Right ventricle myocardium superior (tissue), 1 donor: ENCODE measurements around the gene HOXD3. TPM values are rescaled to one million over a fixed set of nuclear protein-coding genes. Genes with fewer than 3 reads are reported as not detected.

ENCODE experiments used
- ATAC-seq: fragments of 200-7000 bp; cut with Tn5 transposase; one replicate; pipeline ENCODE4 v1.9.1; 2020; ENCODE audit warnings: mild to moderate bottlenecking; ENCODE audit not compliant: poor library complexity
- DNase-seq: peaks from one replicate; pipeline ENCODE4 v3.0.0-alpha.2; 2020
- intact Hi-C: fragments of 100-400 bp; cut with DNase I; formaldehyde crosslinking; loops from one replicate; pipeline ENCODE4 v1.11.2; 2022
- total RNA-seq: library from RNA; stranded (reverse); fragmentation: NEBNext Ultra II Directional; extraction: Animal tissue kit (Norgen Biotek cat#: 25700); gene quantifications from one replicate; pipeline ENCODE4 v1.2.1, GENCODE V29; 2021
- donor health status: DM: no; HTN: yes; CAD: no; lungs with severe emphysema.

HOXD3 gene
- total RNA-seq, 1 donor from 2014 or later, result 0.38 TPM

- no peak for DNase-seq
- intact Hi-C loops, result loop anchor here (10.0 kb wide), 2 partner anchors 694 to 1024 kb away; no protein-coding TSS in a partner anchor
- no peak for ATAC-seq
These were observed 36.5 kb upstream of the HOXD3 start for GRCh38 chr2:176120364-176121189.

- DNase-seq (no peak), ATAC-seq (no peak)
- intact Hi-C loops, result loop anchor here (10.0 kb wide), 2 partner anchors 693 to 1023 kb away; no protein-coding TSS in a partner anchor
These were observed 35.7 kb upstream of the HOXD3 start for GRCh38 chr2:176121190-176122051.

- ATAC-seq (peak; percentile 12), DNase-seq (no peak)
- intact Hi-C loops, result loop anchor here (10.0 kb wide), 2 partner anchors 693 to 1023 kb away; no protein-coding TSS in a partner anchor
These were observed 34.9 kb upstream of the HOXD3 start for GRCh38 chr2:176122052-176122682.

- intact Hi-C loops, result loop anchor here (10.0 kb wide), 2 partner anchors 692 to 1022 kb away; no protein-coding TSS in a partner anchor
- ATAC-seq (peak; percentile 58), DNase-seq (peak; percentile 65)
These were observed 34.3 kb upstream of the HOXD3 start, which contains the start of gene HOXD9 for GRCh38 chr2:176122683-176123410. Gene HOXD9 (plus strand): TSS chr2:176122719. CDS start chr2:176122769, 50 bp downstream.

- no peak for DNase-seq
- no peak for ATAC-seq
- intact Hi-C loops, result loop anchor here (10.0 kb wide), 2 partner anchors 691 to 1021 kb away; no protein-coding TSS in a partner anchor
These were observed 33.5 kb upstream of the HOXD3 start for GRCh38 chr2:176123411-176124109.

GRCh38 chr2:176124110-176124946 is 32.8 kb upstream of the HOXD3 start:
- DNase-seq, result no peak
- no peak for ATAC-seq
- intact Hi-C loops, result loop anchor here (10.0 kb wide), 2 partner anchors 690 to 1020 kb away; no protein-coding TSS in a partner anchor

- DNase-seq, result no peak
- intact Hi-C loops, result loop anchor here (10.0 kb wide), 2 partner anchors 690 to 1020 kb away; no protein-coding TSS in a partner anchor
These were observed 31.9 kb upstream of the HOXD3 start for GRCh38 chr2:176124947-176125771.

GRCh38 chr2:176125772-176126054 is 31.4 kb upstream of the HOXD3 start:
- intact Hi-C loops, result loop anchor here (10.0 kb wide), 2 partner anchors 689 to 1019 kb away; no protein-coding TSS in a partner anchor
- ATAC-seq (no peak), DNase-seq (no peak)

More at GRCh38 chr2:176124947-176125771, 31.9 kb upstream of the HOXD3 start:
- no peak for ATAC-seq

GRCh38 chr2:176126929-176127773 is 30.0 kb upstream of the HOXD3 start:
- intact Hi-C loops, result loop anchor here (10.0 kb wide), 2 partner anchors 688 to 1018 kb away; no protein-coding TSS in a partner anchor
- ATAC-seq, result no peak
- DNase-seq, result peak; percentile 66

GRCh38 chr2:176127774-176128072 is 29.4 kb upstream of the HOXD3 start:
- DNase-seq, result no peak
- ATAC-seq, result no peak
- intact Hi-C loops, result loop anchor here (10.0 kb wide), 2 partner anchors 687 to 1017 kb away; no protein-coding TSS in a partner anchor

GRCh38 chr2:176128172-176128981 is 28.7 kb upstream of the HOXD3 start:
- no peak for ATAC-seq
- intact Hi-C loops, result loop anchor here (10.0 kb wide), 2 partner anchors 686 to 1016 kb away; no protein-coding TSS in a partner anchor
- no peak for DNase-seq

- intact Hi-C loops, result loop anchor here (10.0 kb wide), 2 partner anchors 686 to 1016 kb away; no protein-coding TSS in a partner anchor
- ATAC-seq (peak; percentile 38), DNase-seq (no peak)
These were observed 27.9 kb upstream of the HOXD3 start, which contains the start of gene HOXD8 for GRCh38 chr2:176128982-176129796. Gene HOXD8 (plus strand): TSS chr2:176129705. CDS start chr2:176130367, 662 bp downstream.

- DNase-seq, result no peak
- intact Hi-C loops, result loop anchor here (10.0 kb wide), 2 partner anchors 685 to 1015 kb away; no protein-coding TSS in a partner anchor
- ATAC-seq, result no peak
These were observed 27.3 kb upstream of the HOXD3 start for GRCh38 chr2:176129813-176130146.
